ENCODE measurements around the gene WNK1.
A peak's percentile ranks its signal among the peaks of the same experiment; 100 is the strongest.

Gene WNK1

DNA sequence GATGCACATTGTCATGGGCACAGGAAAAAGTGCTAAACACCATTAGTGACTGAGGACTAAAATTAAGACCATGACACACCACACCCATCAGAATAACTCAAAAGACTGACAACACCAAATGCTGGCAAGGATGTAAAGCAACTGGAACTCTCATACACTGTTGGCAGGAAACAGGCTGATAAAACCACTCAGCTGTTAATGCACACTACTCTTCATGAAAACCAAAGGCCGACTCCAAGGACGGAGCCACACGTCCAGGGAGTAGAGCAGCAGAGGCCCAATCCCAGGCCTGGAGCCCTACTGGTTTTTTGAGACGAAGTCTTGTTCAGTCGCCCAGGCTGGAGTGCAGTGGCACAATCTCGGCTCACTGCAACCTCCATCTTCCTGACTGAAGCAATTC is 190.7 kb downstream of the WNK1 start:
- in situ Hi-C loops (cut with HindIII; ENCODE audit: low sequenced_read_pairs): no loop called here

DNA sequence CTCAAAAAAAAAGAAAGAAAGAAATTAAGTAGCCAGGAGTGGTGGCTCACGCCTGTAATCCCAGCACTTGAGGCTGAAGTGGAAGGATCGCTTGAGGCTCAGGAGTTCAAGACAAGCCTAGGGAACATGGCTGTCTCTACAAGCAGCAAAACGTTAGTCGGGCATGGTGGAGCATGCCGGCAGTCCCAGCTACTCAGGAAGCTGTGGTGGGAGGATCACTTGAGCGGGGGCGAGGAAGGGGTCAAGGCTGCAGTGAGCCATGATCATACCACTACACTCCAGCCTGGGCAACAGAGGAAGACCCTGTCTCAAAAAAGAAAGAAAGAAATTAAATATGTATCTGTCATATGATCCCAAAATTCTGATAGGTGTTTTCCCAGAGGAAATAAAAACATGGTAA is 191.8 kb downstream of the WNK1 start:
- no peak for DNase-seq (ENCODE audit: low read depth)
- TF ChIP-seq CTCF (IDR thresholded peaks at IDR 0.05; ENCODE audit: low read depth, low read length, missing control alignments): no peak
- in situ Hi-C loops (cut with HindIII; ENCODE audit: low sequenced_read_pairs): no loop called here
- no peak overlapping the region for H3K4me3 ChIP-seq (ENCODE audit: low read depth, low read length)

More for the DNA sequence above, 190.7 kb downstream of the WNK1 start:
- no peak for TF ChIP-seq CTCF (IDR thresholded peaks at IDR 0.05; ENCODE audit: low read depth, low read length, missing control alignments)
- DNase-seq (ENCODE audit: low read depth): no peak
- no peak overlapping the region for H3K4me3 ChIP-seq (ENCODE audit: low read depth, low read length)

DNA sequence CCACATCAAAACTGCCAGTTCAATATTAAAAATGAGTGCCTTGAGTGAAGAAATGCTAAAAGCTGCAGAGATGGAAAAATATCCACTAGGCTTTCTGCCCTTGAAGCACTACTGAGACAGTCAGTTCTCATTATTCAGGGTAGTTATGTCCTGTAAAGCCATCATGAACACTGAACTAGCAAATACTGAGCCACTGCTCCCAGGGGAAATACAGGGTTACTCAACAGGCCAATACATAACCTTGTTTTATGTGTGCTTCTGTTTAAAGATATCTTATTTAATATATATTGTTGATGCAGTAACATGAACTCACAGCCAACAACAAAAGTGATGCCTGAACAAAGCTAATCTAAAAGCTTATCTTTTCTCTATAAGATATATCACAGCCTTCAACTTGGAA is 193.8 kb downstream of the WNK1 start:
- TF ChIP-seq CTCF (IDR thresholded peaks at IDR 0.05; ENCODE audit: low read depth, low read length, missing control alignments): no peak
- H3K4me3 ChIP-seq (ENCODE audit: low read depth, low read length): no peak overlapping the region
- in situ Hi-C loops (cut with HindIII; ENCODE audit: low sequenced_read_pairs): no loop called here
- DNase-seq (ENCODE audit: low read depth): no peak

DNA sequence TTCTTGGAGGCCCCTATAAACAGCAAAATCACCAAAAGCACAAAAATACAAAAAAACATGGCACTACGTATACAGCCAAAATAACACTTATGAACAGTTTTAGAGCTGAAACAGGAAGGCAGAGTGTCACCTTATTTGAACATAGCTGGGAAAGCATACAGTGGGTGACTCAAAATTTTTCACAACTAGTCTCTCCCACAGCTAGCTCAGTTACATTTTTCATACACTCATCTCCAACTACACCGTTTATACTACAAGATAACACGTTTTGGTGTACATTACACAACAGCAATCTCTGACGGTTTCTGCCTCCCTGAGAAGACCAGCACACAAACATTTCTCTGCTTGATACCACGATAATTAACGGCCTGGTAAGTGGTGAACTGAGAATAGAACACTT is 194.3 kb downstream of the WNK1 start:
- TF ChIP-seq CTCF (IDR thresholded peaks at IDR 0.05; ENCODE audit: low read depth, low read length, missing control alignments): no peak
- in situ Hi-C loops (cut with HindIII; ENCODE audit: low sequenced_read_pairs): no loop called here
- no peak for DNase-seq (ENCODE audit: low read depth)
- no peak overlapping the region for H3K4me3 ChIP-seq (ENCODE audit: low read depth, low read length)

GRCh38 chr12:948238-948637 is 195.9 kb downstream of the WNK1 start:
- TF ChIP-seq CTCF (IDR thresholded peaks at IDR 0.05; ENCODE audit: low read depth, low read length, missing control alignments): no peak
- in situ Hi-C loops (cut with HindIII; ENCODE audit: low sequenced_read_pairs): no loop called here
- peak overlapping the region; percentile 95 for H3K4me3 ChIP-seq (ENCODE audit: low read depth, low read length)
- no peak for DNase-seq (ENCODE audit: low read depth)

- peak; percentile 96 for TF ChIP-seq CTCF (IDR thresholded peaks at IDR 0.05; ENCODE audit: low read depth, low read length, missing control alignments)
- H3K4me3 ChIP-seq (ENCODE audit: low read depth, low read length): peak within 1 kb of the TSS; percentile 95
- peak; percentile 98 for DNase-seq (ENCODE audit: low read depth)
- in situ Hi-C loops (cut with HindIII; ENCODE audit: low sequenced_read_pairs): no loop called here
These were observed 197.2 kb downstream of the WNK1 start, which contains the start of gene RAD52 for GRCh38 chr12:949453-950191. RAD52 (minus strand) TSS chr12:949694; CDS start chr12:933058, 16,636 bp downstream.

Data from astrocyte of the cerebellum (primary cell).